Gastrocnemius medialis (tissue), 4 donors: ENCODE measurements around the gene MNAT1.

Experiments
- POLR2A ChIP-seq, 2 donors: fragments of 450-650 bp; IDR thresholded peaks; one replicate each; pipeline ENCODE4 v1.6.1; 2017; ENCODE audit warnings: antibody characterized with exemption in 2 of 2, mild to moderate bottlenecking in 2 of 2, moderate library complexity in 2 of 2
- TF ChIP-seq, protein P1 (sequence below), 5 experiments: fragments of 450-650 bp in 3 of 5; fragments of 200-600 bp in 2 of 5; sonication (generic) in 2 of 5; IDR thresholded peaks in 4 of 5; conservative IDR thresholded peaks in 1 of 5; 1 replicate in 4 of 5; 2 replicates in 1 of 5; pipeline ENCODE4 v1.5.1; 2016 to 2019; ENCODE audit warnings: antibody characterized with exemption in 5 of 5, mild to moderate bottlenecking in 3 of 5, moderate library complexity in 3 of 5

DNA sequence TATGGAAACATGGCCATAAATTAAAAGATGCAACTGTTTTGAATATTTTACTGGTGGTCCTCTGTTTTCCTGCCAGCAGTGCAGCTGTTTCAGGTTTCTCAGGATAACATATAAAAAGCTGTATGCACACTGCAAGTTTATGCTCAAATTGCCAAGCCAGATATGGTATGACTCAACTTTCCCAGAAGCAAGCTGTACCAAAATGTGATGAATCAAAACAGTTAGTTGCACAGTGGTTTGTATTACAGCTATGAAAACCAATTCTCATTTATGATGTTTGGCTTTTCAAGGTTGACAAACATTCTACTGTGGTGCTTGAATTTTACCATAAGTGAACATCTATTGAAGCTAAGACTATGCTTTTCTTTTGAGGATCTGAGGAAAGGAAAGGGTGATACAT, 230.8 kb downstream of the MNAT1 start:
- TF ChIP-seq, protein P1, sequence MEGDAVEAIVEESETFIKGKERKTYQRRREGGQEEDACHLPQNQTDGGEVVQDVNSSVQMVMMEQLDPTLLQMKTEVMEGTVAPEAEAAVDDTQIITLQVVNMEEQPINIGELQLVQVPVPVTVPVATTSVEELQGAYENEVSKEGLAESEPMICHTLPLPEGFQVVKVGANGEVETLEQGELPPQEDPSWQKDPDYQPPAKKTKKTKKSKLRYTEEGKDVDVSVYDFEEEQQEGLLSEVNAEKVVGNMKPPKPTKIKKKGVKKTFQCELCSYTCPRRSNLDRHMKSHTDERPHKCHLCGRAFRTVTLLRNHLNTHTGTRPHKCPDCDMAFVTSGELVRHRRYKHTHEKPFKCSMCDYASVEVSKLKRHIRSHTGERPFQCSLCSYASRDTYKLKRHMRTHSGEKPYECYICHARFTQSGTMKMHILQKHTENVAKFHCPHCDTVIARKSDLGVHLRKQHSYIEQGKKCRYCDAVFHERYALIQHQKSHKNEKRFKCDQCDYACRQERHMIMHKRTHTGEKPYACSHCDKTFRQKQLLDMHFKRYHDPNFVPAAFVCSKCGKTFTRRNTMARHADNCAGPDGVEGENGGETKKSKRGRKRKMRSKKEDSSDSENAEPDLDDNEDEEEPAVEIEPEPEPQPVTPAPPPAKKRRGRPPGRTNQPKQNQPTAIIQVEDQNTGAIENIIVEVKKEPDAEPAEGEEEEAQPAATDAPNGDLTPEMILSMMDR (IDR thresholded peaks at IDR 0.05 in 4 of 5, conservative IDR thresholded peaks at IDR 0.05 in 1 of 5): no peak
- no peak for TF ChIP-seq POLR2A (IDR thresholded peaks at IDR 0.05)
